ENCODE measurements around the gene GRIK4.

GRIK4 gene

GRCh38 chr11:120510406-120511115 lies 987 bp upstream of the GRIK4 start:
- peaks cover 33% of the 10 kb centered on the region for H3K27me3 ChIP-seq (ENCODE audit: insufficient read depth, low read length)
- no peaks in the 10 kb centered on the region for H3K9me3 ChIP-seq (ENCODE audit: insufficient read depth, low read depth, low read length)
- no peak overlapping the region for H3K4me3 ChIP-seq (ENCODE audit: low read length)
- no peaks in the 10 kb centered on the region for H3K36me3 ChIP-seq (ENCODE audit: insufficient read depth, low read length)
- H3K9ac ChIP-seq (ENCODE audit: low read depth, low read length), result no peak overlapping the region
- no peak overlapping the region for H3K27ac ChIP-seq (ENCODE audit: low read depth, low read length)
- H3K4me1 ChIP-seq (ENCODE audit: insufficient read depth, low read length), result no peaks in the 10 kb centered on the region
- WGBS, result 85% methylated on average over 19 of the region's 20 CpGs

GRCh38 chr11:120511820-120512738 lies 531 bp downstream of the GRIK4 start:
- no peak overlapping the region for H3K27ac ChIP-seq (ENCODE audit: low read depth, low read length)
- WGBS, result 4% methylated on average over 67 of the region's 73 CpGs

GRCh38 chr11:120512739-120513435 lies 1.3 kb downstream of the GRIK4 start:
- Histone ChIP-seq H3K9ac (ENCODE audit: low read depth, low read length) (no peak overlapping the region), H3K36me3 (ENCODE audit: insufficient read depth, low read length) (no peaks in the 10 kb centered on the region), H3K27ac (ENCODE audit: low read depth, low read length) (no peak overlapping the region), H3K4me1 (ENCODE audit: insufficient read depth, low read length) (peaks cover 11% of the 10 kb centered on the region; the same call in 1 of the 2 replicates), H3K4me3 (ENCODE audit: low read length) (no peak overlapping the region), H3K27me3 (ENCODE audit: insufficient read depth, low read length) (peaks cover 49% of the 10 kb centered on the region), H3K9me3 (ENCODE audit: insufficient read depth, low read depth, low read length) (no peaks in the 10 kb centered on the region)
- 87% methylated on average over 22 of the region's 22 CpGs for WGBS

More at GRCh38 chr11:120511820-120512738, 531 bp downstream of the GRIK4 start:
- Histone ChIP-seq H3K4me1 (ENCODE audit: insufficient read depth, low read length) (peaks cover 3% of the 10 kb centered on the region; the same call in 1 of the 2 replicates), H3K36me3 (ENCODE audit: insufficient read depth, low read length) (no peaks in the 10 kb centered on the region), H3K9me3 (ENCODE audit: insufficient read depth, low read depth, low read length) (no peaks in the 10 kb centered on the region), H3K27me3 (ENCODE audit: insufficient read depth, low read length) (peaks cover 48% of the 10 kb centered on the region), H3K9ac (ENCODE audit: low read depth, low read length) (no peak overlapping the region), H3K4me3 (ENCODE audit: low read length) (peak overlapping the region; percentile 52)

GRCh38 chr11:120513436-120514315 lies 2.1 kb downstream of the GRIK4 start:
- H3K36me3 ChIP-seq (ENCODE audit: insufficient read depth, low read length), result no peaks in the 10 kb centered on the region
- H3K4me3 ChIP-seq (ENCODE audit: low read length), result no peak overlapping the region
- no peaks in the 10 kb centered on the region for H3K9me3 ChIP-seq (ENCODE audit: insufficient read depth, low read depth, low read length)
- peaks cover 49% of the 10 kb centered on the region for H3K27me3 ChIP-seq (ENCODE audit: insufficient read depth, low read length)
- H3K9ac ChIP-seq (ENCODE audit: low read depth, low read length), result no peak overlapping the region
- 89% methylated on average over 16 of the region's 19 CpGs for WGBS
- peaks cover 11% of the 10 kb centered on the region; the same call in 1 of the 2 replicates for H3K4me1 ChIP-seq (ENCODE audit: insufficient read depth, low read length)
- no peak overlapping the region for H3K27ac ChIP-seq (ENCODE audit: low read depth, low read length)

GRCh38 chr11:120514541-120515121 lies 3.1 kb downstream of the GRIK4 start:
- Histone ChIP-seq H3K27ac (ENCODE audit: low read depth, low read length) (no peak overlapping the region), H3K4me1 (ENCODE audit: insufficient read depth, low read length) (peaks cover 11% of the 10 kb centered on the region; the same call in 1 of the 2 replicates), H3K27me3 (ENCODE audit: insufficient read depth, low read length) (peaks cover 46% of the 10 kb centered on the region), H3K4me3 (ENCODE audit: low read length) (no peak overlapping the region), H3K9me3 (ENCODE audit: insufficient read depth, low read depth, low read length) (no peaks in the 10 kb centered on the region), H3K9ac (ENCODE audit: low read depth, low read length) (no peak overlapping the region), H3K36me3 (ENCODE audit: insufficient read depth, low read length) (no peaks in the 10 kb centered on the region)
- 92% methylated on average over 14 of the region's 14 CpGs for WGBS

GRCh38 chr11:120515186-120515723 lies 3.7 kb downstream of the GRIK4 start:
- H3K27me3 ChIP-seq (ENCODE audit: insufficient read depth, low read length), result peaks cover 40% of the 10 kb centered on the region
- 76% methylated on average over 6 of the region's 7 CpGs for WGBS
- H3K4me1 ChIP-seq (ENCODE audit: insufficient read depth, low read length), result peaks cover 11% of the 10 kb centered on the region; the same call in 1 of the 2 replicates
- H3K9me3 ChIP-seq (ENCODE audit: insufficient read depth, low read depth, low read length), result no peaks in the 10 kb centered on the region
- no peak overlapping the region for H3K27ac ChIP-seq (ENCODE audit: low read depth, low read length)
- H3K4me3 ChIP-seq (ENCODE audit: low read length), result no peak overlapping the region
- no peak overlapping the region for H3K9ac ChIP-seq (ENCODE audit: low read depth, low read length)
- no peaks in the 10 kb centered on the region for H3K36me3 ChIP-seq (ENCODE audit: insufficient read depth, low read length)

GRCh38 chr11:120516461-120517389 lies 5.2 kb downstream of the GRIK4 start:
- H3K9me3 ChIP-seq (ENCODE audit: insufficient read depth, low read depth, low read length), result no peaks in the 10 kb centered on the region
- H3K4me3 ChIP-seq (ENCODE audit: low read length), result no peak overlapping the region
- no peak overlapping the region for H3K9ac ChIP-seq (ENCODE audit: low read depth, low read length)
- 60% methylated on average over 39 of the region's 39 CpGs for WGBS
- peaks cover 11% of the 10 kb centered on the region; the same call in 1 of the 2 replicates for H3K4me1 ChIP-seq (ENCODE audit: insufficient read depth, low read length)
- no peaks in the 10 kb centered on the region for H3K36me3 ChIP-seq (ENCODE audit: insufficient read depth, low read length)
- H3K27me3 ChIP-seq (ENCODE audit: insufficient read depth, low read length), result peaks cover 39% of the 10 kb centered on the region
- no peak overlapping the region for H3K27ac ChIP-seq (ENCODE audit: low read depth, low read length)

GRCh38 chr11:120517390-120517761 lies 5.8 kb downstream of the GRIK4 start:
- Histone ChIP-seq H3K9ac (ENCODE audit: low read depth, low read length) (no peak overlapping the region), H3K27me3 (ENCODE audit: insufficient read depth, low read length) (peaks cover 35% of the 10 kb centered on the region), H3K4me1 (ENCODE audit: insufficient read depth, low read length) (peaks cover 11% of the 10 kb centered on the region; the same call in 1 of the 2 replicates), H3K27ac (ENCODE audit: low read depth, low read length) (no peak overlapping the region), H3K36me3 (ENCODE audit: insufficient read depth, low read length) (no peaks in the 10 kb centered on the region), H3K4me3 (ENCODE audit: low read length) (no peak overlapping the region), H3K9me3 (ENCODE audit: insufficient read depth, low read depth, low read length) (no peaks in the 10 kb centered on the region)
- WGBS, result 65% methylated on average over 13 of the region's 13 CpGs

GRCh38 chr11:120517801-120518291 lies 6.3 kb downstream of the GRIK4 start:
- WGBS, result 73% methylated on average over 7 of the region's 7 CpGs
- Histone ChIP-seq H3K9me3 (ENCODE audit: insufficient read depth, low read depth, low read length) (no peaks in the 10 kb centered on the region), H3K4me3 (ENCODE audit: low read length) (no peak overlapping the region), H3K4me1 (ENCODE audit: insufficient read depth, low read length) (peaks cover 11% of the 10 kb centered on the region; the same call in 1 of the 2 replicates), H3K9ac (ENCODE audit: low read depth, low read length) (no peak overlapping the region), H3K27me3 (ENCODE audit: insufficient read depth, low read length) (peaks cover 31% of the 10 kb centered on the region), H3K36me3 (ENCODE audit: insufficient read depth, low read length) (no peaks in the 10 kb centered on the region), H3K27ac (ENCODE audit: low read depth, low read length) (no peak overlapping the region)

All from HUES64 (cell line).